ENCODE results near the gene TNNI2. TPM values are rescaled to one million over a fixed set of nuclear protein-coding genes. Genes with fewer than 3 reads are reported as not detected.

TNNI2 gene
- total RNA-seq, 2 experiments from 2014 or later, result 0.31 TPM; not detected in 1

DNA sequence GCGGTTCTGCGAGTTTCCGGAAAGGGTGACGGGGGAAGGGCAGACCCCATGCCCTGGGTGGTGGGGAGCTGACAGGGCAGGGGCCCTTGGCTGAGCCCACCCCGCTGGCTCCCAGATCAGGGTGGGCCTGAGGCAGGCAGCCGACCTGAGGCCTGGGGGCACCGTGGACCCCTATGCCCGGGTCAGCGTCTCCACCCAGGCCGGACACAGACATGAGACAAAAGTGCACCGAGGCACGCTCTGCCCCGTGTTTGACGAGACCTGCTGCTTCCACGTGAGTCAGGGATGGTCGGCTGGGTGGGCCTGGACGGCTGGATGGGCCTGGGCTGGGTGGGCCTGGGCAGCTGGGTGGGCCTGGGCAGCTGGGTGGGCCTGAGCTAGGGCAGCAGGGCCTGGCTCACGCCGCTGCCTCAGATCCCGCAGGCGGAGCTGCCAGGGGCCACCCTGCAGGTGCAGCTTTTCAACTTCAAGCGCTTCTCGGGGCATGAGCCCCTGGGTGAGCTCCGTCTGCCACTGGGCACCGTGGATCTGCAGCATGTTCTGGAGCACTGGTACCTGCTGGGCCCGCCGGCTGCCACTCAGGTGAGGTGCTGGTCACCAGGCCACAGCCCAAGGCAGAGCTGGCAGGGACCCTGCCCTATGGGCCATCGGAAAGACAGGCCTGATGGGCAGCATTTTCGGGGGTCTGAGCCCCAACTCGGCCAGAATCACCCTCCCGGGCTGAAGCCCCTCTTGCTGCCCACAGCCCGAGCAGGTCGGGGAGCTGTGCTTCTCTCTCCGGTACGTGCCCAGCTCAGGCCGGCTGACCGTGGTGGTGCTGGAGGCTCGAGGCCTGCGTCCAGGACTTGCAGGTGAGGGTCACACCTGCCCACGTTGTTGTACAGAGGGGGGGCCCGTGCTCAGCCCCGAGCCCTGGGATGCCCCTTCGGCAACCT, 2.5 kb upstream of the TNNI2 start:
- no peaks in the 10 kb centered on the region for H3K9me3 Mint-ChIP-seq
- H3K27me3 Mint-ChIP-seq, result peaks cover 3% of the 10 kb centered on the region
- peaks cover 4% of the 10 kb centered on the region for H3K4me1 Mint-ChIP-seq
- H3K27ac Mint-ChIP-seq, result no peak overlapping the region
- no peaks in the 10 kb centered on the region for H3K36me3 Mint-ChIP-seq
- DNase-seq, result no peak
- no peak overlapping the region for H3K4me3 Mint-ChIP-seq

DNA sequence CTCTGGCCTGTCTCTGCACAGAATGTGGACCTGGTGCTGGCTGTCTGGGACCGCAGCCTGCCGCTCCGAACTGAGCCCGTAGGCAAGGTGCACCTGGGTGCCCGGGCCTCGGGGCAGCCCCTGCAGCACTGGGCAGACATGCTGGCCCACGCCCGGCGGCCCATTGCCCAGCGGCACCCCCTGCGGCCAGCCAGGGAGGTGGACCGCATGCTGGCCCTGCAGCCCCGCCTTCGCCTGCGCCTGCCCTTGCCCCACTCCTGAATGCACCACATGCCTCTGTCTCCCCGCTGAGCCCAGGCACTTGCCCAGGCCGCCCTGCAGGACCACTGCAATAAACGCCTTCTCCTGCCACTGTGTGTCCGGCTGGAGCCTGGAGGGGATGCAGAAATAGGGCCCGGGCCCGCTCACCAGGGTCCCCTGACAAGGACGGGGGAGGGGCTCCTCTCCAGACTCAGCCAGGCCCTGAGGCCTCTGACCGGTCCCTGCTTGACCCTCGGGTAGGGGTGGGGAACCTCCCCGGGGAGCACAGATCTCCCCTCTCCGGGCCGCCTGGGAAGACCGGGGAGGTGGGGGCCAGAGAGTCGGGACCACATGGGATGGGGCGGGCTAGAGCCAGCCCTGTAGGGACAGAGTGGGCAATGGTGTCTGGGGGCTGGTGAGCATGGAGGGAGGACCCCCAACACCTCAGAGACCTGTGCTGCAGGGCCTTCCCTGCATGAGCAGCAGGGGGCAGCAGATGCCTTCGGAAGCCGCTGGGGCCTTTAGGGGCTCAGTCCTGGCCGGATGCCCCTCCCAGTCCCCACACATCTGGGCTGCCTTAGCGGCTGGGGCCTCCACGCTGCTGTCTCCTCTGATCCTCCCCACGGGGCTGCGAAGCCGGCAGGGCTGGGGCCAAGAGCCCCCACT, 1.4 kb upstream of the TNNI2 start:
- DNase-seq, result peak; percentile 87
- Mint-ChIP-seq H3K4me1 (peaks cover 4% of the 10 kb centered on the region), H3K27me3 (no peaks in the 10 kb centered on the region), H3K4me3 (no peak overlapping the region), H3K36me3 (no peaks in the 10 kb centered on the region), H3K9me3 (no peaks in the 10 kb centered on the region), H3K27ac (no peak overlapping the region)

DNA sequence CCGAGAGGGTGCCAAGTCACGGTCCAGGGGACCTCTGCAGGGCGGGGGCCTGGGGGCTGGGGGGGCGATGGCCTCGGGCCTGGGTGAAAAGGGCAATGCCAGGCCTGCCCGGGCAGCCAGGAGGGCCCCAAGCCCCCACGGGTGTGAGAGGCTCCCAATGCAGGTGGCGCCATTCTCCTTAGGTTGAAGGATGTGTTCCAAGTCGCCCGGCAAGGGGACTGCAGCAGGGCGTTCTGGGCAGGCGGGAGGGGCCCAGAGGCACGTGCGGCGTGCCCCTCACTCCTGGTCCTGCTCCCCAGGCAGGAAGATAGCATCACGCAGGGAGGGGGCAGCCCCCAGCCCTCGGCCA, 730 bp upstream of the TNNI2 start:
- Mint-ChIP-seq H3K27ac (no peak overlapping the region), H3K36me3 (no peaks in the 10 kb centered on the region), H3K9me3 (no peaks in the 10 kb centered on the region), H3K4me3 (no peak overlapping the region), H3K27me3 (no peaks in the 10 kb centered on the region), H3K4me1 (peaks cover 4% of the 10 kb centered on the region)
- DNase-seq, result no peak

DNA sequence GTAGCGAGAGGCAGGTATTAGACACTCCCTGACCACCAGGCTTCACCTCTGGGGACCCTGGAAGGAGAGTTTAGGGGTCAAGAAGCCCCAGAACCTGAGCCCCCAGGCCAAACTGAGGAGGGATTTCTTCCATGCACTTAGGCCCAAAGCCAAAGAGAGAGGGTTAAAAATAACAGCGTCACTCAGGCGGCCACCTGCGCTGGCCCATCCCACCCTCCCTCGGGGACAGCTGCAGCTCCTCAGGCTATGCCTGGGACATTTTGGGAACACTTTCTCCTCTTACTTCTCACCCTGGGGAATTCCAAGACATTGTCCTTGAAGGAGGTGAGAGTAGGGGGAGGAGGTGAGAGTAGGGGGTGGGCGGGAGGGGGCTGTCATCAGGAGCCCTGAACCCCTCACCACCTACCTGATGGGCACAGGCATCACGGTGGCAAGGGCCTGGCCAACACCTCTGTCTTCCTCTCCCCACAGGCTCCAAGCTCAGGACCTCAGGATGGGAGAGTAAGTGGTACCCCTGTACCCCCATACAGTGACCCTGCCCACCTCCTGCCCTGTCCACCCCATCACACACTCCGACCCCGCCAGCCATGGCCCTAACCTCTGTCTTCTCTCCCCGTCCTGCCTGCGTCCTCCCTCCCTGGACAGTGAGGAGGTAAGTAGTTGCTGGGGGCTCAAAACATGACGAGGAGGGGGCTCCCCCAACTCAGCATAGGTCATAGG, 583 bp downstream of the TNNI2 start:
- no peak for DNase-seq
- Mint-ChIP-seq H3K27ac (peak overlapping the region; percentile 42), H3K4me3 (no peak overlapping the region), H3K9me3 (no peaks in the 10 kb centered on the region), H3K4me1 (peaks cover 16% of the 10 kb centered on the region), H3K27me3 (no peaks in the 10 kb centered on the region), H3K36me3 (no peaks in the 10 kb centered on the region)

DNA sequence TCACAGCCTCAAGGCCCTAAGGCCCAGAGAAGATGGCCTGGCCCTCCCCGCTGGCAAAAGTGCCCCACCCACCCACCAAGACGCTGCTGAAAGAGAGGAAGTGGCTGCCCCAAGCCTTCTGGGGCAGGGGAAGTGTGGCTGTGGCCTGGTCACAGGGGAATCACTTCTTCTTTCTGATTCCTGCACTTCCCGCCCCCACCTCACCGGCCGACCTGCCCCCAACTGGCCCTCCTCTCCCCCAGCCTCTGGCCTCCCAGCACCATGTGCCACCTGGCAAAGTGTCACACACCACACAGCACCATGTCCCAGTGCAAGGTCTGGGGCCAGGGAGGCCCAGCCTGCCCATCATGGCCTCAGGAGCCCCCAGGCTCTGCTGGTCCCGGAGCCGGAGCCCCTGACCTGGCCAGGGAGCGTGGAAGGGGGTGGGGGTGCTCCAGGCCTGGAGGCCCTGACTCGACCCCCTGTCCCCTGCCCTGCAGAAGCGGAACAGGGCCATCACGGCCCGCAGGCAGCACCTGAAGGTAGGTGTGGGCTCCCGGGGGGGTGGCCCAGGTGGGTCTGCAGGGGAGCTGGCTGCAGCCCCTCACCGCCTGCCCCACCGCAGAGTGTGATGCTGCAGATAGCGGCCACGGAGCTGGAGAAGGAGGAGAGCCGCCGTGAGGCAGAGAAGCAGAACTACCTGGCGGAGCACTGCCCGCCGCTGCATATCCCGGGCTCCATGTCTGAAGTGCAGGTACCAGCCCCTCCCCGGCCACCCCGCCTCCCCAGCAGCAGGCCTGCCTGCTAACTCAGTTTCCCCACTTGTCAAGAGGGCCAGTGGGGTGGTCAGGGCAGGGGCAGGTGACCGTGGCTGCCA, 1.4 kb downstream of the TNNI2 start:
- H3K4me1 Mint-ChIP-seq, result peaks cover 24% of the 10 kb centered on the region
- no peaks in the 10 kb centered on the region for H3K9me3 Mint-ChIP-seq
- peaks cover 3% of the 10 kb centered on the region for H3K27me3 Mint-ChIP-seq
- H3K4me3 Mint-ChIP-seq, result no peak overlapping the region
- no peaks in the 10 kb centered on the region for H3K36me3 Mint-ChIP-seq
- DNase-seq, result no peak
- peak overlapping the region; percentile 42 for H3K27ac Mint-ChIP-seq

DNA sequence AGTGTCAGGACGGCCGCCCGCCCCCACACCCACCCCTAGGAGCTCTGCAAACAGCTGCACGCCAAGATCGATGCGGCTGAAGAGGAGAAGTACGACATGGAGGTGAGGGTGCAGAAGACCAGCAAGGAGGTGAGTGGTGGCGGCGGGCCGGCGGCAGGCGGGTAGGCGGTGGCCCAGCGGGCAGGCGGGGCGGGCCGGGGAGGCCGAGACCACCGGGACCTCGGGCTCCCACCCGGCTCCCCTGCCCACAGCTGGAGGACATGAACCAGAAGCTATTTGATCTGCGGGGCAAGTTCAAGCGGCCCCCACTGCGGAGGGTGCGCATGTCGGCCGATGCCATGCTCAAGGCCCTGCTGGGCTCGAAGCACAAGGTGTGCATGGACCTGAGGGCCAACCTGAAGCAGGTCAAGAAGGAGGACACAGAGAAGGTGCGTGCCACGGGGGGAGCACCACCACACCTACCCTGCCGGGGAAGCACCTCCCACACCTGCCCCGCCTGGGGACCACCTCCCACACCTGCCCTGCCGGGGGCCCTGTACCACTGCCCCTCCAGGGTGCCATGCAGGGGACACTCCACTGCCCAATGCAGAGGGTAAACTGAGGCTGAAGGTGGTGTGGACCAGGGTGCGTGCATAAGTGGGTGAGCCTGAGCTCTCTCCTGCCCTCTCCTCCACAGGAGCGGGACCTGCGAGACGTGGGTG, 2.1 kb downstream of the TNNI2 start:
- peaks cover 4% of the 10 kb centered on the region for H3K27me3 Mint-ChIP-seq
- peaks cover 32% of the 10 kb centered on the region for H3K4me1 Mint-ChIP-seq
- no peak overlapping the region for H3K27ac Mint-ChIP-seq
- no peaks in the 10 kb centered on the region for H3K36me3 Mint-ChIP-seq
- H3K4me3 Mint-ChIP-seq, result no peak overlapping the region
- no peak for DNase-seq
- no peaks in the 10 kb centered on the region for H3K9me3 Mint-ChIP-seq

DNA sequence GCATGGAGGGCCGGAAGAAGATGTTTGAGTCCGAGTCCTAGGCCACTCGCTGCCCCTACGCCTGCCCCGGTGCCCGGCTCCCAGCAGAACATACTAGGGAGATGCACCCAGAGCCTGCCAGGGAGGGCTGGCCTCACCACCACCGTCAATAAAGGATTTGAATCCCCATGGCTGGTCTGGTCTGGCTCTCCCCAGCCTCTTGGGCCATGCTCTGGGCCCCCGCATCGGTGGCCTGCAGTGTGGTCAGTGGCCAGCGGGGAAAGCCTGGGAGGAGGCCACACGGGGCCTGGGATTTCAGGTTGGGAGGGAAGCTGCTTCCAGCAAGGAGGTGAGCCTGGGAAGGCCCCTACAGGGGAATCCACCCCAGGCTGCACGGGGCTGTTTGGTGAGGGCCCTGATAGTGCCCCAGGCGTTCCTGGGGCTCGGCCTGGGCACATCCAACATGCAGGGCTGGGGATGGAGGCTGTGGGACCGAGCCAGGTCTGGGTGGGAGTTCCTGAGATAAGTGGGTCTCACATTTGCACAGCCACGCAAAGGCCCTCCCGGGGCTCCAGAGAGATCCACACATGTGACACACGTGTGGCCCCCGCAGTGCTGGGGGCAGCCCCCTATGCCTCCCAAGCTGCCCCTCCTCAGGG, 2.8 kb downstream of the TNNI2 start:
- H3K9me3 Mint-ChIP-seq, result no peaks in the 10 kb centered on the region
- H3K27me3 Mint-ChIP-seq, result peaks cover 7% of the 10 kb centered on the region
- no peaks in the 10 kb centered on the region for H3K36me3 Mint-ChIP-seq
- H3K27ac Mint-ChIP-seq, result no peak overlapping the region
- H3K4me3 Mint-ChIP-seq, result no peak overlapping the region
- H3K4me1 Mint-ChIP-seq, result peaks cover 36% of the 10 kb centered on the region
- no peak for DNase-seq

DNA sequence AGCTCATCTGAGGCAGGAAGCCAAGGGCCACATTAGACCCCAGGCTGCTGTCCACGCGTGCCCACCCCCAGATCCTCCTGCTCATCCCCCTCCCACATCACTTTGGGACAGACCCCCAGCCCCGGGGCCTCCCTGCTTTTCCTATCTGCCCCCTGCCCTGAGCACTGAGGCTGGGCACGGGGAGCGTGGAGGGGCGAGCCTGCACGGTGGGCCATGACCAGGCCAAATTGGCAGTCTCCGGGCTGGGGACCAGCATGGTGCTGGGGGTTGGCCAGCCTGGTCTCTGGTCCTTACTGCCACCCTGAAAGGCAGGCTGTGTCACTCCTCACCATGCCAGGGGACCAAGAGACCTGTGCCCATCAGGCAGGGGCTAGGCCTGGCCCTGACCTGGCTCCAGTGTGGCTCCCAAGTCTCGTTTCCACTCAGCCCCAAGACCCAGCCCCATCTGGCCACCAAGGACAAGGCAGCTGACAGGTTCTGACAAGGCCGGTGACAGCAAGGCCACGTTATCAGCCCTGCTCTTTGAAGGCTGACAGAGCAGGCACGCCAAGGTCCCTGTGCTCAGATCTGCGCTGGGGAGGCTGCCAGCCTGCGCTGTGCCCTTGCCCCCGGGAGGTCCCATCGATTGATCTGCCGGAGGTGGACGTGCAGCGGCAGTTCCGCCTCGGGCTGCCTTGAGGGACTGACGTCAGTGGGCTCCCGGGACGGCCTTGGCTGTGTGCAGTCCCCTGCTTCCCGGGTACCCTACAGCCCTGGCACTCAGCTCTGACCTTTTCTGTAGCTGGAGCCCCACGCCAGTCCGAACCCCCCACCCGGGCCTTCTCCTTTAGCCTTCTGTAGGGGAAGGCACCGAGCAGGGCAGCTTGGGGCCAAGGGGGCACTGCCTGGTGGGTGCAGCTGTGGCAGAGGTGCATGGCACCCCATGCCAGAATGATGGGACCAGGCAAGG, 3.6 kb downstream of the TNNI2 start:
- Mint-ChIP-seq H3K9me3 (no peaks in the 10 kb centered on the region), H3K27me3 (peaks cover 8% of the 10 kb centered on the region), H3K4me1 (peaks cover 39% of the 10 kb centered on the region), H3K36me3 (no peaks in the 10 kb centered on the region), H3K27ac (no peak overlapping the region), H3K4me3 (no peak overlapping the region)
- DNase-seq, result no peak

DNA sequence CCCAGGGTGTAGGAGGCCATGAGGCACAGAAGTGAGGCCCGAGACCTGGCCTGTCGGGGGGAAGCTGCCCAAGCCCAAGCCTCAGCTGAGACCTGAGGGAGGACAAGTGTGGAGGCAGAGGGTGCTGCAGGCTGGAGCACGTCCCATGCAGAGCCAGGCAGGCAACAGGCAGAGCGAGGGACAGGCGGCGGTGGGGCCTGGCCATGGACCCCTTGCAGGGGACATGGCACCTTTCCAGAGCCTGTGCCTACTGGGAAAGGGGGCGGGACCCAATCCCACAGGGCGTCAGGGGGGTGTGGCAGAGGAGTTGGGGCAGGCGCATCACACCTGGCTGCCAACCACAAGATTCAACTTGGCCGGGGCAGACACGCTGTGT, 4.3 kb downstream of the TNNI2 start:
- Mint-ChIP-seq H3K27me3 (peaks cover 8% of the 10 kb centered on the region), H3K27ac (no peak overlapping the region), H3K4me1 (peaks cover 39% of the 10 kb centered on the region), H3K4me3 (no peak overlapping the region), H3K36me3 (no peaks in the 10 kb centered on the region), H3K9me3 (no peaks in the 10 kb centered on the region)
- no peak for DNase-seq

DNA sequence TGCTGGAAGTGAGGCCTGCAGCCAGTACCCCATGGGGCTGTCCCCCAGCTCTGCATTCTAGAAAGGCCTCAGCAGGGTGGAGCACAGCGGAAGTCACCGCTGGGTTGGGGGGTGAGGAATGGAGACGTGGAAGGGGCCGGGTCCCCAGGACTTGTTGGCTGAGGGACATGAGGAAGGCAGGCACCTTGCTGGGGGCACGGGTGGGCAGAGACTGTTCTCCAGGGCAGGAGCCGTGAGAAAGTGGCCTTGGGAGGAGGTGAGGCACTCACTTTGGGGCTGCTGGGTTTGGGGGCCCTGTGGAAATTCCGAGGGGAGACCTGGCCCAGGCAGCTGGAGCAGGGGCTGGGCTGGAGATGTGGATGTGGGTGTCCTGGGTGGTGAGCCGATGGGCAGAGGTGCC, 5.0 kb downstream of the TNNI2 start:
- Mint-ChIP-seq H3K9me3 (no peaks in the 10 kb centered on the region), H3K4me1 (peaks cover 44% of the 10 kb centered on the region), H3K27ac (peak overlapping the region; percentile 52), H3K36me3 (no peaks in the 10 kb centered on the region), H3K4me3 (no peak overlapping the region), H3K27me3 (peaks cover 8% of the 10 kb centered on the region)
- DNase-seq, result no peak

DNA sequence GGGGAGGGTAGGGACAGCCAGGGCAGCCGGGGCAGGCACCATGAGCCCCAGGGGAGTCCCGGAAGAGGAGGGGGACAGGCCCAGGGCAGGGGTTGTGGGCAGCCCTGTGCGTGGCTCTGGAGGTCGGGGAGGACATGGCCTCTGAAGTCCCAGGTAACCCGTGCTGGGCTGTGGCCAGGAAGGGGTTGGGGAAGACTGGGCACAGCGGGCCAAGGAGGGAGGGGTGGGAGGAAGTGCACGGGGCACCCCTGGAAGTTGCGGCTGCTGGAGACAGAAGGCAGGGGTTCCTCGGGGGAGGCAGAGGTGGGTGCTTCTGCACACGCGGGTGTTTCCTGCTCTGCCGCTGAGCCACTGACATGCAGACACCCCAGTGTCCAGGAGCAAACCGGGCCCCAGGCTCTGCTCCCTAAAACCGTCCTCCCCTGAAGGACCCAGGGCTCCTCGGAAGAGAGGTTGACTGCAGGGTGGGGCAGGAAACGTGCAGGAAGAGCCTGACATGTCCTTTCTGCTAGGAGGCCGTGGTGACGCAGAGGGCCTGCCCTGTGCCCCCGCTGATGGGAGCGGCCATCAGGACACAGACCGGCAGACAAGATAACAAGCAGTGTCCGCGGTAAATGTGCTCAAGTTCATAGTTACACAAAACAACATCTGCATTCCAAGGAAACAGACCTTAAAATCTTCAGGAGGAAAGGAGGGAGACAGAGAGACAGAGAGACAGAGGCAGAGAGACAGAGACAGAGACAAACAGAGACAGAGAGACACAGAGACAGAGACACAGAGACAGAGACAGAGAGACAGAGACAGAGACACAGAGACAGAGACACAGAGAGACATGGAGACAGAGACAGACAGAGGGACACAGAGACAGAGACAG, 5.7 kb downstream of the TNNI2 start:
- peak overlapping the region; percentile 60 for H3K27ac Mint-ChIP-seq
- H3K36me3 Mint-ChIP-seq, result no peaks in the 10 kb centered on the region
- H3K27me3 Mint-ChIP-seq, result peaks cover 8% of the 10 kb centered on the region
- H3K9me3 Mint-ChIP-seq, result no peaks in the 10 kb centered on the region
- peak overlapping the region; percentile 66 for H3K4me3 Mint-ChIP-seq
- peaks cover 51% of the 10 kb centered on the region for H3K4me1 Mint-ChIP-seq
- DNase-seq, result peak; percentile 53

DNA sequence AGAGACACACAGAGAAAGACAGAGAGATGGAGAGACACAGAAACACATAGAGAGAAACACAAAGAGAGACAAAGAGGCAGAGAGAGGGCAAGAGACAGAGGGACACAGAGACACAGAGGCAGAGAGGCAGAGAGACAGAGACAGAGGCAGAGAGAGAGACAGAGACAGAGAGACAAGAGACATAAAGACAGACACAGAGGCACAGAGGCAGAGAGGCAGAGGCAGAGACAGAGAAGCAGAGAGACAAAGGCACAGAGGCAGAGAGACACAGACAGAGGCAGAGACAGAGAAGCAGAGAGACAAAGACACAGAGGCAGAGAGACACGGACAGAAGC, 6.3 kb downstream of the TNNI2 start:
- H3K9me3 Mint-ChIP-seq, result no peaks in the 10 kb centered on the region
- peaks cover 8% of the 10 kb centered on the region for H3K27me3 Mint-ChIP-seq
- H3K27ac Mint-ChIP-seq, result peak overlapping the region; percentile 60
- H3K4me1 Mint-ChIP-seq, result peaks cover 52% of the 10 kb centered on the region
- DNase-seq, result no peak
- no peaks in the 10 kb centered on the region for H3K36me3 Mint-ChIP-seq
- H3K4me3 Mint-ChIP-seq, result peak overlapping the region; percentile 66
